CD4-positive, CD25-positive, alpha-beta regulatory T cell (primary cell): ENCODE measurements around the gene ITGB6. TPM values are rescaled to one million over a fixed set of nuclear protein-coding genes. Genes with fewer than 3 reads are reported as not detected.

Experiments
- ATAC-seq, 2 donors: fragments of 150-1000 bp; cut with Tn5 transposase; one replicate each; pipeline ENCODE4 v1.10.0; 2021; ENCODE audit warnings: low read depth in 2 of 2, moderate number of reproducible peaks in 2 of 2, moderate library complexity in 1 of 2
- DNase-seq, 3 donors: peaks; one replicate each; pipeline versions ENCODE4 v3.0.0 to v3.0.0-alpha.2; 2012 to 2022; ENCODE audit warnings: mixed read lengths in 1 of 3
- H3K27ac ChIP-seq: one replicate; pipeline ENCODE4 v1.7.0; 2013; ENCODE audit warnings: mild to moderate bottlenecking, low read length; ENCODE audit not compliant: insufficient read depth, poor library complexity, severe bottlenecking
- H3K27me3 ChIP-seq: one replicate; pipeline ENCODE4 v1.7.0; 2013; ENCODE audit warnings: low read length; ENCODE audit not compliant: control insufficient read depth, insufficient read depth
- H3K36me3 ChIP-seq: one replicate; pipeline ENCODE4 v1.7.0; 2013; ENCODE audit warnings: mild to moderate bottlenecking, low read length, moderate library complexity; ENCODE audit not compliant: control insufficient read depth, insufficient read depth
- H3K4me1 ChIP-seq: 2 replicates; pipeline ENCODE4 v1.7.0; 2013; ENCODE audit warnings: mild to moderate bottlenecking, low read length; ENCODE audit not compliant: insufficient read depth, control insufficient read depth, poor library complexity, severe bottlenecking
- H3K4me3 ChIP-seq: one replicate; pipeline ENCODE4 v1.7.0; 2013; ENCODE audit warnings: low read depth, mild to moderate bottlenecking, low read length, moderate library complexity
- H3K9me3 ChIP-seq, 2 experiments: 1 replicate in 1 of 2; 2 replicates in 1 of 2; pipeline ENCODE4 v1.7.0; 2013; ENCODE audit warnings: low read length in 2 of 2, mild to moderate bottlenecking in 1 of 2, moderate library complexity in 1 of 2; ENCODE audit not compliant: control insufficient read depth in 2 of 2
- H3K27ac Mint-ChIP-seq, 3 donors: one replicate each; pipeline ENCODE4 v1.8.0; 2020 to 2022; ENCODE audit warnings: mild to moderate bottlenecking in 3 of 3, mixed read lengths in 3 of 3, moderate library complexity in 2 of 3
- H3K27me3 Mint-ChIP-seq: one replicate; pipeline ENCODE4 v1.8.0; 2022; ENCODE audit warnings: mild to moderate bottlenecking, mixed read lengths
- H3K36me3 Mint-ChIP-seq: one replicate; pipeline ENCODE4 v1.8.0; 2020; ENCODE audit warnings: mixed read lengths
- H3K4me1 Mint-ChIP-seq, 4 donors: one replicate each; pipeline ENCODE4 v1.8.0; 2020 to 2022; ENCODE audit warnings: mixed read lengths in 4 of 4, mild to moderate bottlenecking in 1 of 4
- H3K4me3 Mint-ChIP-seq, 4 donors: one replicate each; pipeline ENCODE4 v1.8.0; 2020 to 2022; ENCODE audit warnings: mild to moderate bottlenecking in 4 of 4, mixed read lengths in 4 of 4, moderate library complexity in 3 of 4
- H3K9me3 Mint-ChIP-seq, 7 donors: one replicate each; pipeline ENCODE4 v1.8.0; 2020 to 2022; ENCODE audit warnings: mixed read lengths in 7 of 7, mild to moderate bottlenecking in 3 of 7, moderate library complexity in 2 of 7
- polyA plus RNA-seq, 4 donors: library from polyadenylated mRNA; unstranded; fragments of 300-500 nt; fragmentation: Illumina TruSeq; gene quantifications; one replicate each; pipeline ENCODE4 v1.2.3, GENCODE V29; 2021
- total RNA-seq: library from RNA; stranded (reverse); gene quantifications from one replicate; pipeline ENCODE4 v1.2.3, GENCODE V29; 2022

Gene ITGB6
- total and polyA plus RNA-seq, 5 donors from 2014 or later: not detected

DNA sequence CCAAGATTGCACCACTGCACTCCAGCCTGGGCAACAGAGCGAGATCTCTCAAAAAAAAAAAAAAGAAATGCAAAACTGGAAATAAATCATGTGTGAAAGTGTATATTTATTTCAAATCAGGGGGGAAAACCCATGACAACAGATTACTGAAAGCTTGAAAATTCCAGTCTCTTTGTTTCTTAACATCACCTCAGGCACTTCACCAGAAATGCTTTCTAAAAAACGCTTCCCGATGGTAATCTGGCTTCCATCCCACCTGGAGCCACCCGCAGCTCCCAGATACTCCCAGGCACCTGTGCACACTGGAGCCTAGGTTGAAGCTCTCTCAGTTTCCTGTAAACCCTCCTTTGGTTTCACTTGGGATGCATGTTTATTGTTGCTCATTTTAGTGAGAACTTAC lies 7.2 kb upstream of the ITGB6 start:
- DNase-seq: no peak
- Mint-ChIP-seq H3K27me3 (peaks cover 6% of the 10 kb centered on the region), H3K9me3 (no peaks in the 10 kb centered on the region), H3K27ac (no peak overlapping the region), H3K36me3 (no peaks in the 10 kb centered on the region), H3K4me1 (peaks cover 0 to 6% (median 2%) of the 10 kb centered on the region in 4 donors), H3K4me3 (no peak overlapping the region)
- no peaks in the 10 kb centered on the region for H3K36me3 ChIP-seq
- no peak overlapping the region for H3K27ac ChIP-seq
- H3K4me1 ChIP-seq: no peaks in the 10 kb centered on the region
- ATAC-seq: no peak
- H3K27me3 ChIP-seq: no peaks in the 10 kb centered on the region
- H3K4me3 ChIP-seq: no peak overlapping the region
- H3K9me3 ChIP-seq: no peaks in the 10 kb centered on the region

DNA sequence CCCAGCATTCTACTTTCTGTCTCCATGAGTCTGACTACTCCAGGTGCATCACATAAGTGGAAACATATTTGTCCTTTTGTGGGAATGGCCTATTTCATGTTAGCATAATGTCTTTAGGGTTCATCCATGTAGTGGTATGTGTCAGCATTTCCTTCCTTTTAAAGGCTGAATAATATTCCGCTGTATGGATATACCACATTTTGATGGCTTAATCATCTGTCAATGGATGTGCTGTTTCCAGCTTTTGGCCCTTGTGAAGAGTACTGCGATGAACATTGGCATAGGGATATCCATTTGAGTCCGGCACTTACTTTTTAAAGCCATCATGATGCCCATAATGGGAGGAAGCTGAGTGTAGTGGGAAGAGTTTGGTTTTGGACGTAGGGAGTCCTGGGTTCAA lies 6.4 kb upstream of the ITGB6 start:
- Mint-ChIP-seq H3K9me3 (peaks cover 0 to 3% (median 0%) of the 10 kb centered on the region in 7 donors), H3K4me3 (no peak overlapping the region), H3K4me1 (peaks cover 0 to 6% (median 2%) of the 10 kb centered on the region in 4 donors), H3K27ac (no peak overlapping the region), H3K36me3 (no peaks in the 10 kb centered on the region), H3K27me3 (no peaks in the 10 kb centered on the region)
- Histone ChIP-seq H3K27ac (no peak overlapping the region), H3K4me3 (no peak overlapping the region), H3K36me3 (no peaks in the 10 kb centered on the region), H3K9me3 (no peaks in the 10 kb centered on the region), H3K4me1 (no peaks in the 10 kb centered on the region), H3K27me3 (no peaks in the 10 kb centered on the region)
- ATAC-seq (no peak), DNase-seq (no peak)

DNA sequence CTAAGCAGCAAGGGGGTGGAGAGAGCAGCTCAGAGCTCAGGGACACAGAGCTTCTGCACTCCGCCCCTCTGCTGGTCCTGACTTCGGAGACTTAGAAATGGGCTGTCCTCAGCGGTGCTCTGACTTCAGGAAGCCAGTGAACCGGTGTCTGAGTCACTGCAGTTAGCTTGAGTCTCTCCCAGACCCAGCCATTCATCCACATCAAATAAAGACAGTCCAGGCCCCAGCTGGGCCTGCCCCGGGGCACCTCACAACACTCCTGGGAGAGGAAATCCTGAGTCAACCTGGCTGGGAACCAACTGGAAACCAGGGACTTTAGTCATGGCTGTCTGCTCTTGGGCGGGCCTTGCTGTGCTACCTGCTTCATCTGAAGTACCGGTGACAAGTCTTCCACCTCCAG lies 5.4 kb upstream of the ITGB6 start:
- no peaks in the 10 kb centered on the region for H3K27me3 Mint-ChIP-seq
- no peaks in the 10 kb centered on the region for H3K9me3 ChIP-seq
- no peak overlapping the region for H3K4me3 ChIP-seq
- H3K4me1 ChIP-seq: no peaks in the 10 kb centered on the region
- H3K4me1 Mint-ChIP-seq: peaks cover 0 to 3% (median under 1%) of the 10 kb centered on the region in 4 donors
- no peaks in the 10 kb centered on the region for H3K27me3 ChIP-seq
- DNase-seq (no peak), ATAC-seq (no peak)
- H3K9me3 Mint-ChIP-seq: peaks cover 0 to 3% (median 0%) of the 10 kb centered on the region in 7 donors
- H3K27ac ChIP-seq: no peak overlapping the region
- H3K36me3 ChIP-seq: no peaks in the 10 kb centered on the region
- H3K27ac Mint-ChIP-seq: no peak overlapping the region
- H3K4me3 Mint-ChIP-seq: no peak overlapping the region
- H3K36me3 Mint-ChIP-seq: no peaks in the 10 kb centered on the region

DNA sequence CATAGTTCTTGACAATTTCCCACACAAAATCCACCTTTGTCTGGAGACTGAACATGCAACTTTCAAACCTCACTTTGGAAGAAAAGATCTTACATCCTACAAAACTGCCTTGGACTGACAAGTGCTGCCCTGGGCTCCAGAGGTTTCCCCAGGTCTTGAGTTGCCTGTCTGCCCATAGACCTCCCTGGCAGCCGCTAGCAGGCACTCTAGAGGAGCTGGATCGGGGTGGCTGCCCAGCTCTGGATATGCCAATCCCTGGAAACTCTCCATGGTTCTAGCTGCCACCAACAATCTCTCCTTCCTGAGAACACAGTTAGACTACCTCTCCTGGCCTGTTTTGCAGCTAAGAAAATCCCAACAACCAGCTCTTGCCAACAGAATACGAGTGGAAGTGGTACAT lies 3.4 kb upstream of the ITGB6 start:
- Histone ChIP-seq H3K27ac (no peak overlapping the region), H3K4me1 (no peaks in the 10 kb centered on the region), H3K27me3 (no peaks in the 10 kb centered on the region), H3K9me3 (no peaks in the 10 kb centered on the region), H3K4me3 (no peak overlapping the region), H3K36me3 (no peaks in the 10 kb centered on the region)
- DNase-seq (no peak), ATAC-seq (no peak)
- Mint-ChIP-seq H3K4me1 (peaks cover 0 to 3% (median 0%) of the 10 kb centered on the region in 4 donors), H3K4me3 (no peak overlapping the region), H3K36me3 (no peaks in the 10 kb centered on the region), H3K9me3 (peaks cover 0 to 3% (median 0%) of the 10 kb centered on the region in 7 donors), H3K27ac (no peak overlapping the region), H3K27me3 (no peaks in the 10 kb centered on the region)

- Histone ChIP-seq H3K4me3 (no peak overlapping the region), H3K27ac (no peak overlapping the region), H3K9me3 (no peaks in the 10 kb centered on the region), H3K36me3 (no peaks in the 10 kb centered on the region), H3K27me3 (no peaks in the 10 kb centered on the region), H3K4me1 (no peaks in the 10 kb centered on the region)
- peaks cover 0 to 3% (median 0%) of the 10 kb centered on the region in 7 donors for H3K9me3 Mint-ChIP-seq
- H3K4me3 Mint-ChIP-seq: no peak overlapping the region
- peaks cover 0 to 3% (median 0%) of the 10 kb centered on the region in 4 donors for H3K4me1 Mint-ChIP-seq
- no peak for DNase-seq
- H3K36me3 Mint-ChIP-seq: no peaks in the 10 kb centered on the region
- no peak for ATAC-seq
- no peak overlapping the region for H3K27ac Mint-ChIP-seq
- H3K27me3 Mint-ChIP-seq: no peaks in the 10 kb centered on the region
Measured at GRCh38 chr2:160203007-160203406, 2.9 kb upstream of the ITGB6 start.

- DNase-seq: no peak
- peaks cover 0 to 3% (median 0%) of the 10 kb centered on the region in 7 donors for H3K9me3 Mint-ChIP-seq
Measured at GRCh38 chr2:160201849-160202539, 1.9 kb upstream of the ITGB6 start.

DNA sequence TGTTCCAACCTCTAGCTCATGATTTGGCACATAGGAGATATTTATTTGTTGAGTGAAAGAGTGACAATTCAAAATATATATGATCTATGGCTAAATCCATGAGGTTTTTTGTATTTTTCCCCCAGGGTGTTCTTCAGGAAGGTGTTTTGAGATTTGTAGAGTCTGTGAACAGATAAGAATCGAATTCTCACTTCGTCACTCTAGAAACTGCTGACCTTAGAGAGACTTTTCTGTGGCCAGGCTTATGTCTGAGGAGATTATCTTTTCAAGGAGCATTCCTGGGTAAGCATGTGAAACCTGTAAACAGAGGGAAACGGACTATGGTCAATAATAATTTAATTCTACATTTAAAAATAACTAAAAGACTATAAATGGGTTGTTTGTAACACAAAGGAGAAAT lies 849 bp upstream of the ITGB6 start:
- Histone ChIP-seq H3K4me1 (no peaks in the 10 kb centered on the region), H3K36me3 (no peaks in the 10 kb centered on the region), H3K27me3 (peaks cover 4% of the 10 kb centered on the region), H3K9me3 (no peaks in the 10 kb centered on the region), H3K27ac (no peak overlapping the region), H3K4me3 (no peak overlapping the region)
- Mint-ChIP-seq H3K9me3 (peaks cover 0 to 3% (median 0%) of the 10 kb centered on the region in 7 donors), H3K27ac (no peak overlapping the region), H3K36me3 (no peaks in the 10 kb centered on the region), H3K4me3 (no peak overlapping the region), H3K27me3 (peaks cover 8% of the 10 kb centered on the region), H3K4me1 (no peaks in the 10 kb centered on the region)
- ATAC-seq: no peak
- DNase-seq: no peak

More at GRCh38 chr2:160201849-160202539, 1.9 kb upstream of the ITGB6 start:
- H3K27ac Mint-ChIP-seq: no peak overlapping the region
- Histone ChIP-seq H3K27me3 (no peaks in the 10 kb centered on the region), H3K4me1 (no peaks in the 10 kb centered on the region), H3K27ac (no peak overlapping the region), H3K36me3 (no peaks in the 10 kb centered on the region), H3K9me3 (no peaks in the 10 kb centered on the region), H3K4me3 (no peak overlapping the region)
- H3K27me3 Mint-ChIP-seq: peaks cover 5% of the 10 kb centered on the region
- H3K4me1 Mint-ChIP-seq: no peaks in the 10 kb centered on the region
- no peaks in the 10 kb centered on the region for H3K36me3 Mint-ChIP-seq
- no peak for ATAC-seq
- no peak overlapping the region for H3K4me3 Mint-ChIP-seq

DNA sequence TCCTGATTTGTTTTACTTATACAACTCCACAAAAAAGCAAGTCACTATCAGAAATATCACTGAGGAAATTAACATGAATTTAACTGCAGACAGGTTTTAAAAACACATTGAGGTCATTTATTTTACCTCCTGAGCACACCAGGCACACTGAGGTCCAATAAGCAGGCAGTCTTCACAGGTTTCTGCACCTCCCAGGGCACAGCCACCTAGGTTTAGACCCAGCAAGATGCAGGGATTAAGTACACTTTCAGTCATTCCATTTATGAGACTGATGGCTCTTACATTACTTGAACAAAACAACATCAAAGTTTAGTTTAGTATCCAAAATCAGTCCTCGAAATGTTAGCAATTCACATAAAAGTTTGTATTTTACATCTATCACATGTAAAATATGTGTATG lies 1.0 kb downstream of the ITGB6 start:
- peaks cover 11% of the 10 kb centered on the region for H3K27me3 Mint-ChIP-seq
- H3K27ac Mint-ChIP-seq: no peak overlapping the region
- H3K36me3 ChIP-seq: no peaks in the 10 kb centered on the region
- peaks cover 4% of the 10 kb centered on the region for H3K27me3 ChIP-seq
- no peak overlapping the region for H3K4me3 Mint-ChIP-seq
- no peaks in the 10 kb centered on the region for H3K4me1 Mint-ChIP-seq
- no peaks in the 10 kb centered on the region for H3K9me3 ChIP-seq
- no peaks in the 10 kb centered on the region for H3K4me1 ChIP-seq
- peaks cover 0 to 3% (median 0%) of the 10 kb centered on the region in 7 donors for H3K9me3 Mint-ChIP-seq
- ATAC-seq: no peak
- H3K27ac ChIP-seq: no peak overlapping the region
- DNase-seq: no peak
- no peaks in the 10 kb centered on the region for H3K36me3 Mint-ChIP-seq
- H3K4me3 ChIP-seq: no peak overlapping the region
